HG02884 (cell line): ENCODE measurements around the gene ABL2.
A peak's percentile ranks its signal among the peaks of the same experiment; 100 is the strongest.
"Not testable (repeated sequence)": the region's sequence is repeated elsewhere in the genome, so short reads cannot be mapped to it uniquely, and the experiment has no call there.

Source experiments
- ATAC-seq: cut with Tn5 transposase; IDR thresholded peaks from one replicate; pipeline ENCODE4 v1.9.1; 2021; ENCODE audit warnings: mild to moderate bottlenecking, moderate library complexity; ENCODE audit not compliant: unreplicated experiment

ABL2 gene

GRCh38 chr1:179138755-179139154 is 90.7 kb downstream of the ABL2 start:
- ATAC-seq, result not testable (repeated sequence)

GRCh38 chr1:179137617-179138255 is 91.7 kb downstream of the ABL2 start:
- no peak for ATAC-seq

GRCh38 chr1:179135707-179136106 is 93.8 kb downstream of the ABL2 start:
- ATAC-seq, result not testable (repeated sequence)

GRCh38 chr1:179135168-179135567 is 94.3 kb downstream of the ABL2 start:
- not testable (repeated sequence) for ATAC-seq

GRCh38 chr1:179129702-179130473 is 99.6 kb downstream of the ABL2 start:
- peak; percentile 96 for ATAC-seq

GRCh38 chr1:179128520-179128919 is 101.0 kb downstream of the ABL2 start:
- ATAC-seq, result no peak

GRCh38 chr1:179127163-179127895 is 102.1 kb downstream of the ABL2 start:
- ATAC-seq, result no peak

GRCh38 chr1:179126338-179127060 is 103.0 kb downstream of the ABL2 start:
- no peak for ATAC-seq

GRCh38 chr1:179124873-179125272 is 104.6 kb downstream of the ABL2 start:
- no peak for ATAC-seq

GRCh38 chr1:179121159-179121938 is 108.1 kb downstream of the ABL2 start:
- ATAC-seq, result no peak

- no peak for ATAC-seq
Observed at GRCh38 chr1:179120736-179121135, 108.7 kb downstream of the ABL2 start.

- no peak for ATAC-seq
Observed at GRCh38 chr1:179119513-179119912, 110.0 kb downstream of the ABL2 start.

GRCh38 chr1:179115181-179115580 is 114.3 kb downstream of the ABL2 start:
- ATAC-seq, result no peak

GRCh38 chr1:179108644-179109043 is 120.8 kb downstream of the ABL2 start:
- ATAC-seq, result no peak

- no peak for ATAC-seq
Observed at GRCh38 chr1:179107706-179108629, 121.5 kb downstream of the ABL2 start.

GRCh38 chr1:179105393-179105792 is 124.1 kb downstream of the ABL2 start:
- no peak for ATAC-seq

GRCh38 chr1:179104611-179105250 is 124.7 kb downstream of the ABL2 start:
- ATAC-seq, result no peak

- ATAC-seq, result no peak
Observed at GRCh38 chr1:179103999-179104398, 125.5 kb downstream of the ABL2 start.

GRCh38 chr1:179101566-179101965 is 127.9 kb downstream of the ABL2 start:
- no peak for ATAC-seq
